Tibial nerve (tissue), 4 donors: ENCODE measurements around the gene MTFR1L. TPM values are rescaled to one million over a fixed set of nuclear protein-coding genes. Genes with fewer than 3 reads are reported as not detected.

ENCODE experiments used
- DNase-seq, 2 donors: peaks; one replicate each; pipeline ENCODE4 v3.0.0-alpha.2; 2019; ENCODE audit warnings: low spot score in 2 of 2
- H3K27ac ChIP-seq, 4 donors: fragments of 200-600 bp; sonication (generic) in 3 of 4; one replicate each; pipeline ENCODE4 v1.5.1; 2017 to 2019; ENCODE audit warnings: mild to moderate bottlenecking in 1 of 4
- H3K27me3 ChIP-seq, 2 donors: fragments of 200-600 bp; sonication (generic) in 1 of 2; one replicate each; pipeline versions ENCODE4 v1.5.1 to v1.6.0; 2017 to 2019
- H3K36me3 ChIP-seq, 3 donors: fragments of 200-600 bp; sonication (generic); one replicate each; pipeline ENCODE4 v1.5.1; 2018 to 2019
- H3K4me1 ChIP-seq, 4 donors: fragments of 200-600 bp; sonication (generic) in 3 of 4; one replicate each; pipeline ENCODE4 v1.5.1; 2017 to 2019
- H3K4me3 ChIP-seq, 4 donors: fragments of 200-600 bp; sonication (generic) in 3 of 4; one replicate each; pipeline ENCODE4 v1.5.1; 2017 to 2019; ENCODE audit warnings: mild to moderate bottlenecking in 1 of 4, moderate library complexity in 1 of 4
- H3K9me3 ChIP-seq, 4 donors: fragments of 200-600 bp; sonication (generic) in 3 of 4; one replicate each; pipeline ENCODE4 v1.5.1; 2017 to 2019
- CTCF ChIP-seq, 5 experiments: fragments of 200-600 bp in 3 of 5; fragments of 450-650 bp in 2 of 5; sonication (generic) in 3 of 5; IDR thresholded peaks; one replicate each; pipeline ENCODE4 v1.5.1; 2016 to 2019; ENCODE audit warnings: antibody characterized with exemption in 5 of 5, mild to moderate bottlenecking in 3 of 5, moderate library complexity in 2 of 5
- EP300 ChIP-seq, 2 donors: sonication (generic); formaldehyde crosslinking; IDR thresholded peaks; one replicate each; pipeline ENCODE4 v1.6.1; 2017; ENCODE audit warnings: antibody characterized with exemption in 2 of 2, mild to moderate bottlenecking in 1 of 2
- POLR2A ChIP-seq, 2 donors: fragments of 450-650 bp; IDR thresholded peaks; one replicate each; pipeline ENCODE4 v1.6.1; 2017; ENCODE audit warnings: antibody characterized with exemption in 2 of 2, mild to moderate bottlenecking in 2 of 2, moderate library complexity in 2 of 2
- WGBS, 2 donors: methylation state at CpG; one replicate each; pipeline ENCODE4 v1.1.5; 2018; 5-methylcytosine and 5-hydroxymethylcytosine counted together
- total RNA-seq, 4 donors: library from RNA; depleted of rRNA; stranded (reverse); fragments of >200 nt; gene quantifications; one replicate each; pipeline ENCODE4 v1.1.0, GENCODE V29; 2016

The MTFR1L gene
- total RNA-seq, 4 donors from 2014 or later, result 65.7 to 99.4 (median 77.2) TPM

GRCh38 chr1:25799935-25800702, 19.6 kb upstream of the MTFR1L start, which contains the start of gene SELENON:
Gene SELENON, plus strand, starts transcription at chr1:25800193. Its CDS starts 38 bp downstream, at chr1:25800231.
- H3K27me3 ChIP-seq, result no peaks in the 10 kb centered on the region
- H3K36me3 ChIP-seq, result peaks cover 0 to 3% (median 0%) of the 10 kb centered on the region in 3 donors
- H3K9me3 ChIP-seq, result no peaks in the 10 kb centered on the region
- DNase-seq, result no peak
- H3K27ac ChIP-seq, result peak within 1 kb of the TSS; percentile 74 to 91 (median 82)
- 1% methylated on average over 43 to 53 of the region's 91 CpGs for WGBS, 2 donors
- peak within 1 kb of the TSS; percentile 48 to 77 (median 68) for H3K4me3 ChIP-seq
- TF ChIP-seq CTCF (IDR thresholded peaks at IDR 0.05) (no peak), POLR2A (IDR thresholded peaks at IDR 0.05) (no peak), EP300 (IDR thresholded peaks at IDR 0.05) (peak in 1 of 2 donors; percentile 20)
- peaks cover 0 to 78% (median 27%) of the 10 kb centered on the region in 4 donors for H3K4me1 ChIP-seq

GRCh38 chr1:25800703-25801377, 18.9 kb upstream of the MTFR1L start:
- WGBS, 2 donors, result 43 to 49% methylated on average over 15 of the region's 15 CpGs
- no peak for DNase-seq

GRCh38 chr1:25802915-25803314, 16.8 kb upstream of the MTFR1L start:
- Histone ChIP-seq H3K36me3 (peaks cover 0 to 15% (median 0%) of the 10 kb centered on the region in 3 donors), H3K27me3 (no peaks in the 10 kb centered on the region), H3K4me3 (no peak overlapping the region), H3K27ac (peak overlapping the region in 2 of 4 donors; percentile 84 to 89), H3K4me1 (peaks cover 0 to 93% (median 48%) of the 10 kb centered on the region in 4 donors), H3K9me3 (no peaks in the 10 kb centered on the region)
- WGBS, 2 donors, result 57 to 65% methylated on average over 6 of the region's 6 CpGs
- TF ChIP-seq EP300 (IDR thresholded peaks at IDR 0.05) (no peak), POLR2A (IDR thresholded peaks at IDR 0.05) (no peak), CTCF (IDR thresholded peaks at IDR 0.05) (no peak)
- no peak for DNase-seq

More at GRCh38 chr1:25800703-25801377, 18.9 kb upstream of the MTFR1L start:
- Histone ChIP-seq H3K27me3 (no peaks in the 10 kb centered on the region), H3K27ac (peak overlapping the region; percentile 31 to 88 (median 82)), H3K9me3 (no peaks in the 10 kb centered on the region), H3K4me3 (peak overlapping the region; percentile 48 to 77 (median 68)), H3K4me1 (peaks cover 0 to 85% (median 35%) of the 10 kb centered on the region in 4 donors), H3K36me3 (peaks cover 0 to 7% (median 0%) of the 10 kb centered on the region in 3 donors)
- no peak for TF ChIP-seq CTCF (IDR thresholded peaks at IDR 0.05)

- peaks cover 0 to 20% (median 0%) of the 10 kb centered on the region in 3 donors for H3K36me3 ChIP-seq
- peaks cover 0 to 93% (median 49%) of the 10 kb centered on the region in 4 donors for H3K4me1 ChIP-seq
- WGBS, 2 donors, result 82 to 85% methylated on average over 1 of the region's 1 CpG
- no peaks in the 10 kb centered on the region for H3K9me3 ChIP-seq
- no peak overlapping the region for H3K4me3 ChIP-seq
- H3K27ac ChIP-seq, result peak overlapping the region in 2 of 4 donors; percentile 84 to 89
- no peak for DNase-seq
- H3K27me3 ChIP-seq, result no peaks in the 10 kb centered on the region
- TF ChIP-seq EP300 (IDR thresholded peaks at IDR 0.05) (no peak), POLR2A (IDR thresholded peaks at IDR 0.05) (no peak), CTCF (IDR thresholded peaks at IDR 0.05) (no peak)
Observed at GRCh38 chr1:25803368-25803767, 16.4 kb upstream of the MTFR1L start.
